ENCODE data around the gene DPAGT1. TPM values are rescaled to one million over a fixed set of nuclear protein-coding genes. Genes with fewer than 3 reads are reported as not detected.

Gene DPAGT1
- total RNA-seq, 2 experiments from 2014 or later = 31.7 to 83.4 TPM

- Histone ChIP-seq H3K9me3 (ENCODE audit: low read length) (no peaks in the 10 kb centered on the region), H2AFZ (ENCODE audit: low read length) (peak within 1 kb of the TSS; percentile 75), H3K36me3 (ENCODE audit: insufficient read depth, low read length) (no peaks in the 10 kb centered on the region), H3K79me2 (ENCODE audit: insufficient read depth, low read depth, low read length) (no peaks in the 10 kb centered on the region), H3K4me2 (ENCODE audit: low read length) (peak within 1 kb of the TSS; percentile 95), H3K4me3 (ENCODE audit: low read depth, low read length, poor library complexity, severe bottlenecking) (peak within 1 kb of the TSS; percentile 66), H3K9me2 (ENCODE audit: insufficient read depth, low read length) (no peaks in the 10 kb centered on the region), H3K27ac (ENCODE audit: low read depth, low read length, poor library complexity, severe bottlenecking) (no peak within 1 kb of the TSS), H4K20me1 (ENCODE audit: insufficient read depth, low read length) (no peaks in the 10 kb centered on the region), H3K4me1 (ENCODE audit: insufficient read depth, low read length, poor library complexity, severe bottlenecking) (peaks cover 17% of the 10 kb centered on the region)
- CTCF ChIA-PET (ENCODE audit: unreplicated experiment) = no interaction called here
- peak; percentile 25 for DNase-seq (ENCODE audit: low spot score)
- BruUV-seq (replicated peaks) = no TSS peak
- intact Hi-C loops (cut with micrococcal nuclease; ENCODE audit: unreplicated experiment) = no loop called here
- TF ChIP-seq CTCF (conservative IDR thresholded peaks at IDR 0.05; ENCODE audit: low read length) (no peak), EZH2phosphoT487 (IDR thresholded peaks at IDR 0.05; ENCODE audit: borderline replicate concordance, low read depth, low read length) (no peak)
- POLR2A ChIA-PET = interaction anchor here (1.6 kb wide), 1 partner anchor 47 kb away, joined by 3 read pairs; no protein-coding TSS in a partner anchor
These were observed 47.5 kb upstream of the DPAGT1 start, which contains the start of gene ABCG4 for GRCh38 chr11:119149018-119149785. TSS of gene ABCG4 (plus strand) at chr11:119149052. CDS start at chr11:119149966, 914 bp downstream.

DNA sequence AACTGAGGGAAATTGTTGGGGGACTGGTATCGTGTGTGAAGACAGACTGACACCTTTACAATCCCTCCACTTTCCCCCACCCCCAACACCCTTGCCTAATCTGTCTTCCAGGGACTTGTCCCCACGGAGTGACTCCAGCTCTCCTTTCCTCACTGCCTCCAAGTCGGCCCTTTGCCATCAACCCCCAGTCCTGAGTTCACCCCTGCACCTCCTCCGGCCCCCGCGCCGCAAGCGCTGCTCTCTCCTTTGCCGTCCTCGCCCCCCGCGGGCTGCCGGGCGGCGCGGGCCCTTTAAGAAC is 47.0 kb upstream of the DPAGT1 start:
- no peaks in the 10 kb centered on the region for H4K20me1 ChIP-seq (ENCODE audit: insufficient read depth, low read length)
- H3K79me2 ChIP-seq (ENCODE audit: insufficient read depth, low read depth, low read length) = no peaks in the 10 kb centered on the region
- peak overlapping the region; percentile 75 for H2AFZ ChIP-seq (ENCODE audit: low read length)
- intact Hi-C loops (cut with micrococcal nuclease; ENCODE audit: unreplicated experiment) = no loop called here
- H3K36me3 ChIP-seq (ENCODE audit: insufficient read depth, low read length) = no peaks in the 10 kb centered on the region
- peaks cover 17% of the 10 kb centered on the region for H3K4me1 ChIP-seq (ENCODE audit: insufficient read depth, low read length, poor library complexity, severe bottlenecking)
- POLR2A ChIA-PET = interaction anchor here (1.6 kb wide), 1 partner anchor 48 kb away, joined by 3 read pairs; no protein-coding TSS in a partner anchor
- CTCF ChIA-PET (ENCODE audit: unreplicated experiment) = no interaction called here
- peak overlapping the region; percentile 66 for H3K4me3 ChIP-seq (ENCODE audit: low read depth, low read length, poor library complexity, severe bottlenecking)
- DNase-seq (ENCODE audit: low spot score) = no peak
- H3K27ac ChIP-seq (ENCODE audit: low read depth, low read length, poor library complexity, severe bottlenecking) = no peak overlapping the region
- TF ChIP-seq EZH2phosphoT487 (IDR thresholded peaks at IDR 0.05; ENCODE audit: borderline replicate concordance, low read depth, low read length) (no peak), CTCF (conservative IDR thresholded peaks at IDR 0.05; ENCODE audit: low read length) (no peak)
- no peaks in the 10 kb centered on the region for H3K9me2 ChIP-seq (ENCODE audit: insufficient read depth, low read length)
- no peaks in the 10 kb centered on the region for H3K9me3 ChIP-seq (ENCODE audit: low read length)
- no TSS peak for BruUV-seq (replicated peaks)
- H3K4me2 ChIP-seq (ENCODE audit: low read length) = peak overlapping the region; percentile 95
